ENCODE results near the gene RASIP1.

The RASIP1 gene

DNA sequence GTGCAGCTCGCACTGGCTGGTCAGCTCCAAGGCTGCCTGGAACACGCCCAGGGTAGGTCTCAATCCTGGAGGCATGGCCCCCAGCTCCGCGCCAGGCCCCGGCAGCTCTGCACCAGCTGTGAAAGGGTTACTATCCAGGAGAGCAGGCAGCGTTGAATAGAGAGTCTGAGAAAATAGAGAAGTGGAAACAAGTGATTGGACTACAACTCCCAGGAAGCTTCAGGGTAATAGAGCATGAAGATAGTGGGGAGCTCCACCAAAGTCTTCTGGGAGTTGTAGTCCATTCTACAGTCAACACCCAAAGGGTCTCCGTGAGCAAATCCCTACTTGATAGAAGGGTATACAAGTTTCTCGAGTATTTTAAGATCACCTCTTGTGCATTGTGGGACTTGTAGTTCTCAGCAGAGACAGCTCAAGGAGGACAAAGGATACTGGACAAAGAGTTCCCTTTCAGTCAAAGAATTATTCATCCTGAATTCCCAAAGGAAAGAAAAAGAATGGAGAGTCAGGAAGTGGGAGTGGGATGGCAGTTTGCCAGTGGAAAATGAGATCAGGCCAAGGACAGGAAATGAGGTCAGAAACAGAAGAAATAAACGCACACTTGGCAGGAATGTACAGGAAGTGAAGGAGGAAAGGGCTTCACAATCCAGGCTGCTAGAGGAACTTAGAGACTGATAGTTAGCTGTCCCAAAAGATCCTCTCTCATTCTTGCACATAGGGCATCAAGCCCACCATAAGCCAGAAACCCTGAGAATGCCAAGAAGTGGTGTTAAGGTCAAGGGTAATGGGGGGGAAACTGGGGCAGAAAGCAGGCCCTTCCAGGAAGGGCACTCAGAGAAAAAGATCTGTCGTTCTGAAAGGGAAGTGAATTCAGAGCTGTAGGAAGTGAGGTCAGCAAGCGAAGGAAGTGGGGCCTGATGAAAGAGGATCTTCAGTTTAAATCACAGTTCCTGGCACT lies 15.3 kb downstream of the RASIP1 start (continued):
- TF ChIP-seq PRDM10 (tag by site-specific recombination; IDR thresholded peaks at IDR 0.05) = peak; percentile 54; the same call in 1 of the 2 replicates
- TF ChIP-seq ZXDB (tag by site-specific recombination; IDR thresholded peaks at IDR 0.05) = peak; percentile 55
- no peak for TF ChIP-seq GLIS2 (tag by site-specific recombination; IDR thresholded peaks at IDR 0.05)
- TF ChIP-seq TCF7L2 (IDR thresholded peaks at IDR 0.05; ENCODE audit: borderline replicate concordance, low read depth, low read length) = no peak
- no peak for TF ChIP-seq BCL11A (tag by site-specific recombination; IDR thresholded peaks at IDR 0.05; ENCODE audit: low read depth)
- no peak for TF ChIP-seq FEZF1 (tag by site-specific recombination; IDR thresholded peaks at IDR 0.05)
- TF ChIP-seq ZNF514 (tag by site-specific recombination; IDR thresholded peaks at IDR 0.05) = no peak
- TF ChIP-seq TRIM28 (IDR thresholded peaks at IDR 0.05; ENCODE audit: borderline replicate concordance, low read length) = no peak
- no peak for TF ChIP-seq ZBTB1 (tag by site-specific recombination; IDR thresholded peaks at IDR 0.05)
- TF ChIP-seq, protein P1, sequence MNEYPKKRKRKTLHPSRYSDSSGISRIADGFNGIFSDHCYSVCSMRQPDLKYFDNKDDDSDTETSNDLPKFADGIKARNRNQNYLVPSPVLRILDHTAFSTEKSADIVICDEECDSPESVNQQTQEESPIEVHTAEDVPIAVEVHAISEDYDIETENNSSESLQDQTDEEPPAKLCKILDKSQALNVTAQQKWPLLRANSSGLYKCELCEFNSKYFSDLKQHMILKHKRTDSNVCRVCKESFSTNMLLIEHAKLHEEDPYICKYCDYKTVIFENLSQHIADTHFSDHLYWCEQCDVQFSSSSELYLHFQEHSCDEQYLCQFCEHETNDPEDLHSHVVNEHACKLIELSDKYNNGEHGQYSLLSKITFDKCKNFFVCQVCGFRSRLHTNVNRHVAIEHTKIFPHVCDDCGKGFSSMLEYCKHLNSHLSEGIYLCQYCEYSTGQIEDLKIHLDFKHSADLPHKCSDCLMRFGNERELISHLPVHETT (tag by site-specific recombination; IDR thresholded peaks at IDR 0.05) = no peak
- TF ChIP-seq GLI2 (tag by site-specific recombination; IDR thresholded peaks at IDR 0.05; ENCODE audit: borderline replicate concordance, low read depth) = no peak
- TF ChIP-seq ZNF704 (tag by site-specific recombination; IDR thresholded peaks at IDR 0.05) = no peak
- TF ChIP-seq ZNF335 (tag by site-specific recombination; conservative IDR thresholded peaks at IDR 0.05) = peak; percentile 93
- peak; percentile 36; the same call in 1 of the 2 replicates for TF ChIP-seq ZBTB20 (tag by site-specific recombination; IDR thresholded peaks at IDR 0.05)
- TF ChIP-seq ZNF510 (tag by site-specific recombination; IDR thresholded peaks at IDR 0.05; ENCODE audit: insufficient replicate concordance) = no peak
- no peak for TF ChIP-seq WT1 (tag by site-specific recombination; IDR thresholded peaks at IDR 0.05)
- 0 out of 2 replicates have a peak, but pooled peaks have one; percentile 11 for TF ChIP-seq ZFP69B (tag by site-specific recombination; IDR thresholded peaks at IDR 0.05)
- TF ChIP-seq ZSCAN5A (tag by site-specific recombination; IDR thresholded peaks at IDR 0.05) = no peak
- no peak for TF ChIP-seq ZNF548 (tag by site-specific recombination; IDR thresholded peaks at IDR 0.05)
- no peak for TF ChIP-seq ZBTB48 (tag by site-specific recombination; IDR thresholded peaks at IDR 0.05)
- TF ChIP-seq PRDM4 (tag by site-specific recombination; IDR thresholded peaks at IDR 0.05) = no peak
- no peak for TF ChIP-seq ZNF600 (tag by site-specific recombination; IDR thresholded peaks at IDR 0.05)
- no peak for TF ChIP-seq ZNF202 (tag by site-specific recombination; IDR thresholded peaks at IDR 0.05; ENCODE audit: borderline replicate concordance)
- TF ChIP-seq ZNF112 (tag by site-specific recombination; IDR thresholded peaks at IDR 0.05) = no peak
- TF ChIP-seq ZNF394 (tag by site-specific recombination; IDR thresholded peaks at IDR 0.05; ENCODE audit: borderline replicate concordance) = no peak
- TF ChIP-seq ZNF274 (IDR thresholded peaks at IDR 0.05; ENCODE audit: low read length) = no peak
- TF ChIP-seq ZNF274 (tag by site-specific recombination; IDR thresholded peaks at IDR 0.05; ENCODE audit: borderline replicate concordance) = no peak
- no peak for TF ChIP-seq ZNF501 (tag by site-specific recombination; IDR thresholded peaks at IDR 0.05)
- no peak for TF ChIP-seq MZF1 (tag by site-specific recombination; IDR thresholded peaks at IDR 0.05; ENCODE audit: borderline replicate concordance)
